GM10248 (cell line): ENCODE data around the gene PRR7.

Experiments used
- CTCF ChIA-PET: fragments of 300-600 bp; sonication (Branson Sonifier 250); formaldehyde crosslinking; extraction: SDS; loops from one replicate; lab custom pipeline; 2021; ENCODE audit warnings: antibody characterized with exemption; lab: Yijun Ruan, JAX
- POLR2A ChIA-PET: fragments of 350-650 bp; sonication (Branson Sonifier 250); formaldehyde crosslinking; extraction: SDS; loops from one replicate; lab custom pipeline; 2020; ENCODE audit warnings: antibody characterized with exemption; lab: Yijun Ruan, JAX
- DNase-seq: peaks from one replicate; pipeline ENCODE4 v3.0.0; 2012; ENCODE audit errors: extremely low spot score
- CTCF ChIP-seq: IDR thresholded peaks from 2 replicates; pipeline ENCODE4 v1.5.1; 2012; ENCODE audit warnings: mild to moderate bottlenecking, low read depth; ENCODE audit errors: extremely low read depth, missing control alignments, control extremely low read depth

The PRR7 gene

GRCh38 chr5:177448244-177448950 is 1.8 kb downstream of the PRR7 start:
- no peak for DNase-seq
- ChIA-PET CTCF (interaction anchor here (0.7 to 21.0 kb wide), 12 partner anchors 6 to 335 kb away, joined by 3 to 549 read pairs (median 5); partner anchors contain the start of genes F12 and PFN3), POLR2A (interaction anchor here (0.8 to 1.1 kb wide), 2 partner anchors 11 to 22 kb away, joined by 4 to 6 read pairs; partner anchors contain the start of gene GRK6)
- no peak for TF ChIP-seq CTCF

- TF ChIP-seq CTCF, result no peak
- no peak for DNase-seq
- POLR2A ChIA-PET, result interaction anchor here (1.1 kb wide), 2 partner anchors 17 to 23 kb away, joined by 3 to 4 read pairs; partner anchors contain the start of gene GRK6
- CTCF ChIA-PET, result interaction anchor here (0.7 to 21.0 kb wide), 9 partner anchors 5 to 140 kb away, joined by 3 to 549 read pairs (median 3); partner anchors contain the start of genes F12 and PFN3
Measured at GRCh38 chr5:177449140-177450061, 2.8 kb downstream of the PRR7 start.

GRCh38 chr5:177450667-177451424 is 4.2 kb downstream of the PRR7 start:
- ChIA-PET POLR2A (interaction anchor here (1.1 to 1.5 kb wide), 3 partner anchors 18 to 48 kb away, joined by 3 read pairs; no protein-coding TSS in a partner anchor), CTCF (interaction anchor here (1.0 to 21.0 kb wide), 6 partner anchors 17 to 141 kb away, joined by 3 to 549 read pairs (median 113); partner anchors contain the start of genes F12, GRK6, MXD3 and PFN3)
- DNase-seq, result no peak
- no peak for TF ChIP-seq CTCF

GRCh38 chr5:177452688-177453638 is 6.3 kb downstream of the PRR7 start:
- TF ChIP-seq CTCF, result no peak
- CTCF ChIA-PET, result interaction anchor here (0.6 to 21.0 kb wide), 23 partner anchors 10 to 795 kb away, joined by 3 to 549 read pairs (median 13); partner anchors contain the start of genes DOK3, F12, GRK6 and LMAN2
- no peak for DNase-seq
- POLR2A ChIA-PET, result interaction anchor here (1.3 to 1.7 kb wide), 3 partner anchors 12 to 49 kb away, joined by 3 to 6 read pairs (median 4); no protein-coding TSS in a partner anchor

GRCh38 chr5:177453852-177454396 is 7.3 kb downstream of the PRR7 start:
- CTCF ChIA-PET, result interaction anchor here (0.7 to 21.0 kb wide), 27 partner anchors 11 to 796 kb away, joined by 3 to 549 read pairs (median 9); partner anchors contain the start of genes DOK3, F12, GRK6 and LMAN2
- no peak for DNase-seq
- POLR2A ChIA-PET, result interaction anchor here (1.0 to 2.1 kb wide), 2 partner anchors 28 to 50 kb away, joined by 6 to 10 read pairs; partner anchors contain the start of gene GRK6
- TF ChIP-seq CTCF, result no peak
